Measurements from ENCODE around the gene CYRIA. TPM values are rescaled to one million over a fixed set of nuclear protein-coding genes. Genes with fewer than 3 reads are reported as not detected.

The CYRIA gene
- total RNA-seq, 1 experiment from 2014 or later, result 2.3 TPM

DNA sequence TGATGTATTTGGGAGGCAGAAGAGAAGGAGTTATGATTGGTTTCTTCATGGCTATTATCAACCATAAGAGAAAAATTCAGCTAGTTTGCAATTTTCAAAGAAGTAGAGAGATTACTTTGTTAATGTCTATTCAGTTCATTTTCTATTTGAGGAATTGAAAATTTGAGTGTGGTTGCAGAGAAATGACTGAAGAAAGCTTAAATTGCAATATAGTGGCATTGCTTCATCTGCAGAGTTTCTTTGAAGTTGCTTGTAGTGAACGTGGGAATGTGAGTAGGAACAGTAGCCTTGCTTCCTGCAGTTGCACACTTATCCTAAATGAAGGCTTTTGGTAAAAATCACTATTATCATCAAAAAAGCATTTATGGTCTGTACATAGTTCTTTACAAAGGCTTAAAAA lies 14.7 kb upstream of the CYRIA start:
- H3K36me3 ChIP-seq (ENCODE audit: insufficient read depth, low read length), result no peaks in the 10 kb centered on the region
- H4K20me1 ChIP-seq (ENCODE audit: insufficient read depth, low read depth, low read length), result no peaks in the 10 kb centered on the region
- no peak overlapping the region for H2AFZ ChIP-seq (ENCODE audit: low read length)
- H3K27me3 ChIP-seq (ENCODE audit: low read length), result no peaks in the 10 kb centered on the region
- no peaks in the 10 kb centered on the region for H3K79me2 ChIP-seq (ENCODE audit: low read length)
- no peak overlapping the region for H3K4me2 ChIP-seq (ENCODE audit: low read depth, low read length, poor library complexity, severe bottlenecking)
- no peaks in the 10 kb centered on the region for H3K4me1 ChIP-seq (ENCODE audit: low read length)
- peaks cover 6% of the 10 kb centered on the region; the same call in 1 of the 2 replicates for H3K9me3 ChIP-seq (ENCODE audit: low read length)
- no peak overlapping the region for H3K27ac ChIP-seq (ENCODE audit: low read length)
- no peak for DNase-seq
- no peak overlapping the region for H3K4me3 ChIP-seq (ENCODE audit: low read length)
- H3K9me2 ChIP-seq (replicated peaks; ENCODE audit: insufficient read depth, low read length), result no peaks in the 10 kb centered on the region
- no peak overlapping the region for H3K9ac ChIP-seq (ENCODE audit: low read length)

DNA sequence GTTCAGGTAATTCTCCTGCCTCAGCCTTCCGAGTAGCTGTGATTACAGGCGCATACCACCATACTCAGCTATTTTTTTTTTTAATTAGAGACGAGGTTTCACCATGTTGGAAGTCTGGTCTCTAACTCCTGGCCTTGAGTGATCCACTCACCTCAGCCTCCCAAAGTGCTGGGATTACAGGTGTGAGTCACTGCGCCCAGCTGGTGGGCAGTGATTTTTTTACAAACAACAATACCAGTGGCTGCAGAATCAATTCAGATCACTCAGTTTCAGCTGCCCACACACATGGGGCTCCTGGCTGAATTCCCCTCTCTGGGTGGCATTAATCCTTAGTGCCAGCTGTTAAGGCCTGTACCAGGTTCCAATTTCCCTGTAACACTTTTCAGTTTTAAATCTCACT lies 13.3 kb upstream of the CYRIA start:
- no peaks in the 10 kb centered on the region for H3K9me2 ChIP-seq (replicated peaks; ENCODE audit: insufficient read depth, low read length)
- H3K79me2 ChIP-seq (ENCODE audit: low read length), result no peaks in the 10 kb centered on the region

DNA sequence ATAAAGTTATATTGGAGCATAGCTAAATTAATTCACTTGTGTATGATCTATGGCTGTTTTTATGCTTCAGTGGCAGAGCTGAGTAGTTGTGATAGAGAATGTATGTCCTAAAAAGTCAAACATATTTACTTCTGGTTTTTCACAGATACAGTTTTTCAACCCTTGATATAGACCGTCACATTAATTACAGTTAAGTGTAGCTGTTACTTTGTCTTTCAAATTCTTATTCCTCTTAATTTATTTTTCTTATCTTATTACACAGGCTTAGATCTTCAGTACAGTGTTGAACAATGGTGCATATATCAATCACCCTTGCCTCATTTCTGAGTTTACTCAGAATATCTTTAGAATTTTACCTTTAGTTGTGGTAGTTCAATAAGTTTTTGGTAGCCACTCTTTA lies 12.2 kb upstream of the CYRIA start:
- Histone ChIP-seq H3K4me3 (ENCODE audit: low read length) (no peak overlapping the region), H3K79me2 (ENCODE audit: low read length) (no peaks in the 10 kb centered on the region), H3K9me2 (replicated peaks; ENCODE audit: insufficient read depth, low read length) (no peaks in the 10 kb centered on the region), H3K9ac (ENCODE audit: low read length) (no peak overlapping the region), H3K36me3 (ENCODE audit: insufficient read depth, low read length) (no peaks in the 10 kb centered on the region), H3K4me2 (ENCODE audit: low read depth, low read length, poor library complexity, severe bottlenecking) (no peak overlapping the region), H3K4me1 (ENCODE audit: low read length) (no peaks in the 10 kb centered on the region), H3K27ac (ENCODE audit: low read length) (no peak overlapping the region), H4K20me1 (ENCODE audit: insufficient read depth, low read depth, low read length) (no peaks in the 10 kb centered on the region), H2AFZ (ENCODE audit: low read length) (no peak overlapping the region), H3K9me3 (ENCODE audit: low read length) (peaks cover 6% of the 10 kb centered on the region; the same call in 1 of the 2 replicates), H3K27me3 (ENCODE audit: low read length) (no peaks in the 10 kb centered on the region)
- DNase-seq, result no peak

More for the DNA sequence above, 13.3 kb upstream of the CYRIA start:
- Histone ChIP-seq H3K27me3 (ENCODE audit: low read length) (no peaks in the 10 kb centered on the region), H3K9ac (ENCODE audit: low read length) (no peak overlapping the region), H2AFZ (ENCODE audit: low read length) (no peak overlapping the region), H3K9me3 (ENCODE audit: low read length) (peaks cover 6% of the 10 kb centered on the region; the same call in 1 of the 2 replicates), H3K4me2 (ENCODE audit: low read depth, low read length, poor library complexity, severe bottlenecking) (no peak overlapping the region), H3K4me3 (ENCODE audit: low read length) (no peak overlapping the region), H3K27ac (ENCODE audit: low read length) (no peak overlapping the region), H3K36me3 (ENCODE audit: insufficient read depth, low read length) (no peaks in the 10 kb centered on the region), H4K20me1 (ENCODE audit: insufficient read depth, low read depth, low read length) (no peaks in the 10 kb centered on the region), H3K4me1 (ENCODE audit: low read length) (no peaks in the 10 kb centered on the region)
- no peak for DNase-seq

DNA sequence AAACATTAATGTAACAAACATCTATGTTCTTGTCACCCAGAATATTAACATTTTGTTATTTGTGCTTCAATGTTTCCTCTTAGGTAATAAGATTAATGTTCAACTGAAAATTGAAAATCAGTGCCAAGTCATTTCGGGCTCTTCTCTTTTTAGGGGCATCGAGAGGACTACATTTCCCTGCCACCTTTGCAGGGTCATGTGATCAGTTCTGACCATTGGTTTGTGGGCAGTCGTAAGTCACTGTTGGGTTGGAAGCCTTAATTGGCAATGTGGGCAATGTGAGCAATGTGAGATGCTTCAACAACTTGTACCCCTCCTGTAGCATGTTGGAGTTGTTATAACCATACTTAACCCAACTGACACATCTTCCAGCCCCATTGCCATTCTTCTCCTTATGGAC lies 10.1 kb upstream of the CYRIA start:
- no peak overlapping the region for H3K9ac ChIP-seq (ENCODE audit: low read length)
- no peaks in the 10 kb centered on the region for H3K27me3 ChIP-seq (ENCODE audit: low read length)
- H3K36me3 ChIP-seq (ENCODE audit: insufficient read depth, low read length), result no peaks in the 10 kb centered on the region
- H4K20me1 ChIP-seq (ENCODE audit: insufficient read depth, low read depth, low read length), result no peaks in the 10 kb centered on the region
- peak; percentile 27 for DNase-seq
- H3K9me3 ChIP-seq (ENCODE audit: low read length), result peaks cover 6% of the 10 kb centered on the region; the same call in 1 of the 2 replicates
- H3K9me2 ChIP-seq (replicated peaks; ENCODE audit: insufficient read depth, low read length), result no peaks in the 10 kb centered on the region
- no peak overlapping the region for H2AFZ ChIP-seq (ENCODE audit: low read length)
- no peak overlapping the region for H3K4me3 ChIP-seq (ENCODE audit: low read length)
- H3K79me2 ChIP-seq (ENCODE audit: low read length), result no peaks in the 10 kb centered on the region
- H3K27ac ChIP-seq (ENCODE audit: low read length), result no peak overlapping the region
- no peaks in the 10 kb centered on the region for H3K4me1 ChIP-seq (ENCODE audit: low read length)
- H3K4me2 ChIP-seq (ENCODE audit: low read depth, low read length, poor library complexity, severe bottlenecking), result no peak overlapping the region

DNA sequence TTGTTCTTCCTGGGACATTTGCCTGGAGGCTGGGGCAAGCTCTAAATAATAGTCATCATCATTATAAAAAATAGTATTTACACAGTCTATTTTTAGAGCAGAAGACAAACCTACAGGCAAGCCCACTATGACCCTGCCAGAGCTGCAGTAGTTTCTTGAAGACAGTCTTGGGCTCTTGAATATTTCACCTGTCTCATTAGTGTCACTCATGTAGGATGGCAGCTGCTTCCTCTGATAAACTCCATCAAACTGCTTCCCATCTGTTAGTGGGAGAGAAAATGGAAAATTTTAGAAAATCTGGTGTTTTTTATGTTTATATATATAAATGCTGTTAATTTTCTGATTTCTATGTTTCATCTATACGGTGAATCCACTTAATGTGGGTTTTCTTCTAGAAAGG lies 8.5 kb upstream of the CYRIA start:
- H3K27ac ChIP-seq (ENCODE audit: low read length), result no peak overlapping the region
- H3K4me3 ChIP-seq (ENCODE audit: low read length), result no peak overlapping the region
- no peaks in the 10 kb centered on the region for H3K36me3 ChIP-seq (ENCODE audit: insufficient read depth, low read length)
- no peaks in the 10 kb centered on the region for H3K79me2 ChIP-seq (ENCODE audit: low read length)
- H4K20me1 ChIP-seq (ENCODE audit: insufficient read depth, low read depth, low read length), result no peaks in the 10 kb centered on the region
- no peaks in the 10 kb centered on the region for H3K4me1 ChIP-seq (ENCODE audit: low read length)
- H3K9me2 ChIP-seq (replicated peaks; ENCODE audit: insufficient read depth, low read length), result no peaks in the 10 kb centered on the region
- H3K9ac ChIP-seq (ENCODE audit: low read length), result no peak overlapping the region
- H3K27me3 ChIP-seq (ENCODE audit: low read length), result no peaks in the 10 kb centered on the region
- H3K9me3 ChIP-seq (ENCODE audit: low read length), result peaks cover 6% of the 10 kb centered on the region; the same call in 1 of the 2 replicates
- no peak for DNase-seq
- H3K4me2 ChIP-seq (ENCODE audit: low read depth, low read length, poor library complexity, severe bottlenecking), result no peak overlapping the region
- H2AFZ ChIP-seq (ENCODE audit: low read length), result no peak overlapping the region

DNA sequence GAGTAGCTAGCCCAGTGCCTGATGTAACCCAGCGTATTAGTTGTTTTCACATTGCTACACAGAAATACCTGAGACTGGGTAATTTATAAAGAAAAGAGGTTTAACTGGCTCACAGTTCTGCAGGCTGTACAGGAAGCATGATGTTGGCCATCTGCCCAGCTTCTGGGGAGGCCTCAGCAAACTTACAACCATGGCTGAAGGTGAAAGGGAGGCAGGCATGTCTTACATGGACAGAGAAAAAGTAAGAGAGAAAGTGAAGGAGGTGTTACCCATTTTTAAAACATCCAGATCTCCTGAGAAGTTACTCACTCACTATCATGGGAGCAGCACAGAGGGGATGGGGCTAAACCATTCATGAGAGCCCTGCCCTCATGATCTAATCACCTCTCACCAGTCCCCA lies 6.1 kb upstream of the CYRIA start:
- DNase-seq, result no peak
- no peak overlapping the region for H2AFZ ChIP-seq (ENCODE audit: low read length)

DNA sequence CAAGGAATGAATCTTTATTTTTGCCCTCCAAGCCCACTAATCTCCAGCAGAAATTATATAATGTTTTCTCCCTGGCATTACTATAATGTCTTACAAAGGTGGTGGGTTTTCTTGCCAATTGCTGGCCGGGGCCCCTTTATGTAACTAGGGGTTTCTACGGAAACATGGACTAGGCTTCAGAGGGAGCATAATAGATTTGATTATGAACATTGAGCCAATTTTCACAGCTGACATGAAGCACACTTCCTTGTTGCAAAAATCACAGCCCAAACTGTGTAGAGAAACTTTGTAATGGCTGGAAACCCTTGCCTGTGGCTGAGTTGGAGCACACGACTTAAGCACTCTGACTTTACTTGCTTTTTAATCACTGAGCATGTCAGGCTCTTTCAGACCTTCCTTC lies 3.8 kb upstream of the CYRIA start:
- no peak overlapping the region for H2AFZ ChIP-seq (ENCODE audit: low read length)
- H3K79me2 ChIP-seq (ENCODE audit: low read length), result no peaks in the 10 kb centered on the region
- H3K9me2 ChIP-seq (replicated peaks; ENCODE audit: insufficient read depth, low read length), result no peaks in the 10 kb centered on the region
- no peaks in the 10 kb centered on the region for H3K36me3 ChIP-seq (ENCODE audit: insufficient read depth, low read length)
- no peak overlapping the region for H3K27ac ChIP-seq (ENCODE audit: low read length)
- H3K9ac ChIP-seq (ENCODE audit: low read length), result no peak overlapping the region
- no peak for DNase-seq
- H3K9me3 ChIP-seq (ENCODE audit: low read length), result no peaks in the 10 kb centered on the region
- peaks cover 18% of the 10 kb centered on the region for H3K4me1 ChIP-seq (ENCODE audit: low read length)
- no peaks in the 10 kb centered on the region for H4K20me1 ChIP-seq (ENCODE audit: insufficient read depth, low read depth, low read length)
- no peaks in the 10 kb centered on the region for H3K27me3 ChIP-seq (ENCODE audit: low read length)
- no peak overlapping the region for H3K4me2 ChIP-seq (ENCODE audit: low read depth, low read length, poor library complexity, severe bottlenecking)
- no peak overlapping the region for H3K4me3 ChIP-seq (ENCODE audit: low read length)

More for the DNA sequence above, 6.1 kb upstream of the CYRIA start:
- Histone ChIP-seq H4K20me1 (ENCODE audit: insufficient read depth, low read depth, low read length) (no peaks in the 10 kb centered on the region), H3K4me3 (ENCODE audit: low read length) (no peak overlapping the region), H3K27me3 (ENCODE audit: low read length) (no peaks in the 10 kb centered on the region), H3K36me3 (ENCODE audit: insufficient read depth, low read length) (no peaks in the 10 kb centered on the region), H3K9me3 (ENCODE audit: low read length) (no peaks in the 10 kb centered on the region), H3K79me2 (ENCODE audit: low read length) (no peaks in the 10 kb centered on the region), H3K9me2 (replicated peaks; ENCODE audit: insufficient read depth, low read length) (no peaks in the 10 kb centered on the region), H3K4me2 (ENCODE audit: low read depth, low read length, poor library complexity, severe bottlenecking) (no peak overlapping the region), H3K4me1 (ENCODE audit: low read length) (no peaks in the 10 kb centered on the region), H3K9ac (ENCODE audit: low read length) (no peak overlapping the region), H3K27ac (ENCODE audit: low read length) (no peak overlapping the region)

DNA sequence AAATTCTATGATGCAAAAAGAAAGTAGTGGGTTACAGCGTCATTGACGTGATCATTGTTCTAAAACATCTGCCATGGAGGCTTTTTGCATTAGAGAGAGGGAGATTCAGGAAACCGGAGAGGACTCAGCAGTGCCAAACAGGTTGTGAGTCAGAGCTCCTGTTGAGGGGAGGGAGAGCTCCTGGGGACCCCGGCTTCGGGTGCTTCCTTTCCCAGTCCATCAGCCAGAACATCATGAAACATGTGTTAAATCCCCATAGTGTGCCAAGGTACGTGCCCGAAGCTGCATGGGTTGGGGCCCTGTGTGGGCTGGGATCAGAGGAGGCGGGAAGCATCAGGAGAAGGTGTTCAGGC lies 791 bp upstream of the CYRIA start:
- Histone ChIP-seq H3K27ac (ENCODE audit: low read length) (no peak overlapping the region), H3K9me3 (ENCODE audit: low read length) (no peaks in the 10 kb centered on the region), H3K36me3 (ENCODE audit: insufficient read depth, low read length) (no peaks in the 10 kb centered on the region), H3K9me2 (replicated peaks; ENCODE audit: insufficient read depth, low read length) (no peaks in the 10 kb centered on the region), H3K4me3 (ENCODE audit: low read length) (peak overlapping the region; percentile 58; the same call in 1 of the 2 replicates), H3K27me3 (ENCODE audit: low read length) (no peaks in the 10 kb centered on the region), H3K4me2 (ENCODE audit: low read depth, low read length, poor library complexity, severe bottlenecking) (peak overlapping the region; percentile 69), H3K9ac (ENCODE audit: low read length) (no peak overlapping the region), H2AFZ (ENCODE audit: low read length) (0 out of 2 replicates have a peak overlapping the region, but pooled peaks have one; percentile 9), H3K4me1 (ENCODE audit: low read length) (peaks cover 29% of the 10 kb centered on the region), H3K79me2 (ENCODE audit: low read length) (no peaks in the 10 kb centered on the region), H4K20me1 (ENCODE audit: insufficient read depth, low read depth, low read length) (no peaks in the 10 kb centered on the region)
- no peak for DNase-seq

All from Karpas-422 (cell line).